HG02885 (cell line): Measurements from ENCODE around the gene AK8.

Experiments
- ATAC-seq: cut with Tn5 transposase; IDR thresholded peaks from one replicate; pipeline ENCODE4 v1.9.1; 2021; ENCODE audit warnings: mild to moderate bottlenecking; ENCODE audit not compliant: unreplicated experiment, poor library complexity

The AK8 gene, protein sequence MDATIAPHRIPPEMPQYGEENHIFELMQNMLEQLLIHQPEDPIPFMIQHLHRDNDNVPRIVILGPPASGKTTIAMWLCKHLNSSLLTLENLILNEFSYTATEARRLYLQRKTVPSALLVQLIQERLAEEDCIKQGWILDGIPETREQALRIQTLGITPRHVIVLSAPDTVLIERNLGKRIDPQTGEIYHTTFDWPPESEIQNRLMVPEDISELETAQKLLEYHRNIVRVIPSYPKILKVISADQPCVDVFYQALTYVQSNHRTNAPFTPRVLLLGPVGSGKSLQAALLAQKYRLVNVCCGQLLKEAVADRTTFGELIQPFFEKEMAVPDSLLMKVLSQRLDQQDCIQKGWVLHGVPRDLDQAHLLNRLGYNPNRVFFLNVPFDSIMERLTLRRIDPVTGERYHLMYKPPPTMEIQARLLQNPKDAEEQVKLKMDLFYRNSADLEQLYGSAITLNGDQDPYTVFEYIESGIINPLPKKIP

DNA sequence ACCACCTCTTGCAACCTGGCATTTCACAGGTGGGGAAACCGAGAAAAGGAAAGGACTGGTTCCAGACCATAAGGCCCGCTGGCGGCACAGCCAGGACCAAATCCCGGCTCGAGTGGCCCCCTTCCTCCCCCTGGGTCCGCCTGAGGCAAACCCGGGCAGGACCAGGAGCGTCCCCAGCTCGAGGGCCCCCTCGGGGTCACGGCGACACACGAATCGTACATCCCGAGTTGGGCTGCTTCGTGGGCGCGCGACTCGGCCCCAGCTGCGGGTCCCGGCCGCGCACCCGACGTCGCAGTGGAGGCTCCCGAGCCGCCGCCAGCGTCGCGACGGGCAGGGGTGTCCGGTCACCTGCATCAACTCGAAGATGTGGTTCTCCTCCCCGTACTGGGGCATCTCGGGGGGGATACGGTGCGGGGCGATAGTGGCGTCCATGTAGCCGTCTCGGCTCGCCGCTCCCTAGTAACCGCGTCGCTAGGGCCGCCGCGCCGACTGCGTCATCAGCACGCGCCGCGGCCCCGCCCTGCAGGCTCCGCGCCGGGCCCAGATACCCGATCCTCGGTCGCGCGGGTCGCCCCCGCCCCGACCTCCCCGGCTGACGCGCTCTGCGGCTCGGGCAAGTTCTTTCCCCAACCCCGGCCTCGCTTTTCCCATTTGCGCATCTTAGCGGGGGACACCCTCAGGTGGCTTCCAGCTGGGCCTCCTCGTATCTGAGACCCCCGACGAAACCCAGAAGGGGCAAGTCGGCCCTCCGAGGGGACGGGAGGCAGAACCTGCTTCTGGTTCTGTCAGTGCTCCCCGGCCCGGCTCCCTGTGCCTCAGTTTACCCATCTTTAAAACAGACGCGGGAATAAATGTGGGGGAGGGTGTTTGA, at the start of gene AK8:
Gene AK8, minus strand, starts transcription at position 461 of the 871 bp plus-strand sequence. Its CDS starts 29 bp downstream, at position 432.
- ATAC-seq: peak; percentile 75

DNA sequence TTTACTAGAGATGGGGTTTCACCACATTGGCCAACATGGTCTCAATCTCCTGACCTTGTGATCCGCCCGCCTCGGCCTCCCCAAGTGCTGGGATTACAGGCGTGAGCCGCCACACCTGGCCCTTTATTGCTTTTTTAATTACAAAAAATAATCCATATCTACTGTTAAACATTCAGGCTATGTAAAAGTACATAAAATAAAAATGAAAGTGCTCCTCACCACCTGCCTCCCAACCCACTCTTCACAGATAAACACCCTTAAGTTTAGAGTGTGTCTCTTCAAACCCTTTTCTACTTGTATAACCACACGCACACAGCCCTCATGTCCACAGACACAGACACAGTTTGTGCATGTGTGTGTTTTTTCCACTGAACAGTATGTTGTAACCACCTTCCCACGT, 49.6 kb upstream of the AK8 start:
- no peak for ATAC-seq

DNA sequence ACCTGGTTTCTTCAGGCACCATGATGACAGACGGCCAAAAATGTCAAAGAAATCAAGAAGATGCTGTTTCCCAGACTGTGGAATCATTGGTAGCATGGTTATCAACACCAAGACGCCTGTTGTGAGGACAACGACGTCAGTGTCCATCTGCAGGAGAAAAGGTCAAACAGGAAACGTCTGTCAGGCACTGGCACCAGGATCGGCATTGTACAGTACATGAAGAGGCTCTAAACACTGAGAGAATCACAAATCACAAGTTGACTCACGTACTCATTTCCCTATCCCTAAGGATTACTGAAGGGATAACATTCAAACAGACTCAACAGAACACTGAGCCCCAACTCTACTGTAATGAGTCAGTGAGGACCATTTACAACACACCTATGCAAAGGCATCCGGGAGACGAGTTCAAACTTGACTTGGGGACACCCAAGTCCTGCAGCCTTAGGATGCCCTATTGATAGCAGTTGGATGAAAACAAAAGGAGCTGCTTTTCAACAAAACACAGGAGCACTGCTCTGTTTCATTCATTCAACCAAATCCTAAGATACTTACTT, 45.3 kb upstream of the AK8 start:
- no peak for ATAC-seq

DNA sequence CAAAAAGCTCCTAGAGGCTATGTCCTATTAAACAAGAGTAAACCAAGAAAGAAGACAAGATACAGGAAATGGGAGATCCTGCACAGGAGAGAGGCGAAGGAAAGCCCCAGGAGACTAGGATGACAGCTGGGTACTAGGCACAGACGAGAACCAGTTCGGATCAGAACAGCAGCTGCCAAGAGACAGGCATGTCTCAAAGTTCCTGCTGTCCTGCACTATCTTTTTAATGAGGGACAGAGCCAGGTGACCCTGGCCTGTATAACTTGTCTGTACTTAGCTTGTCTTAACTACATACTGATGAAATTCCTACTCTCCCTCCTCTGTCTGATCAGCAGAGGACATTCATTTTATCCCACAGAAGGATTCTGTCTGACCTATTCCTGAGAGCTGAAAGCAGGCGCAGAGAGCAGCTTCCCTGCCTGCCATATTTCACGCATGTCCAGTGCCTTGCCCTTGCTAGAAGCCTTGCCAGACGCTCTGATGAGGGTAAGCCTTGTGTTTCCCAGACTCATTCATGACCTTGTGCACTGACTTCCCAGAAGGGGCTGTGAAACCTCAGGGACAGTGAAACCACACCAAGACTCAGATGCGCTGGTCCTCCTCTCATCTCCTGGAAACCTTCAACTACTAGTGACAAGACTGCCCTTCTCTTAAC, 41.7 kb upstream of the AK8 start:
- no peak for ATAC-seq

DNA sequence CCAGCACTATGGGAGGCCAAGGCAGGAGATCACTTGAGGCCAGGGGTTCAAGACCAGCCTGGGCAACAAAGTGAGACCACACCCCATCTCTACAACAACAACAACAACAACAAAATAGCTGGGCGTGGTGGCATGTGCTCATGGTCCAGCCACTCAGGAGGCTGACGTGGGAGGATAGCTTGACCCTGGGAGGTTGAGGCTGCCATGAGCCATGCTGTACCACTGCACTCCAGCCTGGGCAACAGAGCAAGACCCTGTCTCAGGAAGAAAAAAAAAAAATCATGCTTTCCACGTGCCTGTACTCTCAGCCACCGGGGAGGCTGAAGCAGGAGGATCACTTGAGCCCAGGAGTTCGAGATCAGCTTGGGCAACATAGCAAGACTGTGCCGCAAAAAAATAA, 36.8 kb upstream of the AK8 start:
- no peak for ATAC-seq

DNA sequence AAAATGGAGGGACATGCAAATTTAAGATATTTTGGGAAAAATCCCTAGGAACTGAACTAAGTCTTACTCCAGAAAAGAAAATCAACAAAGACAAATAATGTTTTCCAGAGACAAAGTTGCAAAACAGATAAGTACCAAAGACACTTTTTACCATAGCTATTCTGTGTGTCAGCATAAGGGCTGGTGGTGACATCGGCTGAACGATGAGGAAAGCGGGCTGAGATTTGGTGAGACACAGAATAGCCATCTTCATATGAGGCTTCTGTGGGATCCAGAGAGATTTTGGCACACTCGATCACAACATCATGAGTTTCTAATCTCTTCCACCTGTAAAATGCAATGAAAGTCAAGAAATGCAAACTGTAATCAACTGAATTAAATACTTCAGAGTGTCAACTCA, 34.0 kb upstream of the AK8 start:
- no peak for ATAC-seq

DNA sequence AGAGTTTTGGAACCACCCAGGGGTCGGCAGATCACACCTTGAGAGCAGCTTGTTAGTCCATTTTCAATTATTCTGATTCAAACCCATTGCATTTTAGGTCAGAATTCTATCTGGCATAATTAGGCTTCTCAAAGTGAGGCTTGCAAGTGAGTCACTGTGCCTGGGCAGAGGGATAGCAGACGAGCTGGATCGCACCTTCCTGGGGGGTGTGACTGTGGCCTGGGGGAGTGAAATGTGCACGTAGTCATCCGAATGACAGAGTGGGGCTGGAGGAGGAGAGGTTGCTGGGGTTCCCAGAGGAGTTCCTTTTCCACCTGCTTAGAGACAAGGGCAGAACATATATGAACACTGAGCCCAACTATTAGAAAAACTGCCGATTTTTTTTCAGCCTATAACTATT, 32.3 kb upstream of the AK8 start:
- ATAC-seq: no peak

DNA sequence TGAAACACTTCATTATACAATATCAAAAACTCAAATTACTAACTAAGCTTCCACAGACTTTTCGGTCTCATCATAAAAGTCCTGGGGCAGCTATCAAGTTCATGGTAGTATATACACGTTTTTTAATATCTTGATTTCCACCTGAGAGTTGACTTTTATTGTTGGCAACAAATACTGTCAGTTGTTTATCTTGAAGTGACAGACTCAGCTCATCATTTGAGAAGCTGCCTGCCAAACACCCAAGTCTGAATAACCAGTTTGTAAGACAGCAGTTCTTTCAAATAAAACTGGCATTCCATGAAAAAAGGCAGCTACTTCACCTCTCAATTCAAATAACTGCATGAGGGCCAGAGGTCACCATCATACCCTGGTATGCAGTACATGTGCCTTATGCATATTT, 31.2 kb upstream of the AK8 start:
- no peak for ATAC-seq

DNA sequence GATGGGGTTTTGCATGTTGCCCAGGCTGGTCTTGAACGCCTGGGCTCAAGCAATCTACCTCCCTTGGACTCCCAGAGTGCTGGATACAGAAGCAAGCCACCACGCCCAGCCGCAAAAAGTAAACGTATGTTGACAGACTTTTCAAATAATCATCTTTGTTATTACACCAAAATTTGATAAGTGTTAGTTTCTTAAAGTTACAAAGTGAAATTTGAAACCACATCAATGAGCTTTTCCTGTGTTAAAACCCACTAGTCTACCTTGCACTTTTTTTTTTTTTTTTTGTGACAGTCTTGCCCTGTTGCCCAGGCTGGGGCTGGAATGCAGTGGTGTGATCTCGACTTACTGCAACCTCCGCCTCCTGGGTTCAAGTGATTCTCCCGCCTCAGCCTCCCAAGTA, 30.6 kb upstream of the AK8 start:
- ATAC-seq: no peak

DNA sequence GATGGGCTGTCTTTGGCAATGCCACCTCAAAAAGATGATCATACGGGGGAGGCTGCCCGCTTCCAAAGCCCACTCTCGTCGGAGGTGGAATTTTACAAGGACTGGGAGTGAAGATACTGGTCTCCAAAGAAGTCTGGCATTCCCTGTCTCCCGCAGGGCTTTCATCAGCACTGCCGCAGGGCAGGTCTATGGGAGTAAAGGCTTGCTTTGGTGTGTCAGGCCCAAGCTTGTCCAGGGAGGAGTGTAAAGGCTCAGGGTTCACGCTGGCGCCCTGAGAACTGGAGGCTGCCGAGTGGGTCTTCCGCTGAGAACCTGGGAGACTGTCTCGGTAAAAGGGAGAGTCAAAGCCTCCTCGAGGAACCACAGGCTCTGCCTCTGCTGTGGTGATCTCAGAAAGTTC, 27.6 kb upstream of the AK8 start:
- no peak for ATAC-seq

DNA sequence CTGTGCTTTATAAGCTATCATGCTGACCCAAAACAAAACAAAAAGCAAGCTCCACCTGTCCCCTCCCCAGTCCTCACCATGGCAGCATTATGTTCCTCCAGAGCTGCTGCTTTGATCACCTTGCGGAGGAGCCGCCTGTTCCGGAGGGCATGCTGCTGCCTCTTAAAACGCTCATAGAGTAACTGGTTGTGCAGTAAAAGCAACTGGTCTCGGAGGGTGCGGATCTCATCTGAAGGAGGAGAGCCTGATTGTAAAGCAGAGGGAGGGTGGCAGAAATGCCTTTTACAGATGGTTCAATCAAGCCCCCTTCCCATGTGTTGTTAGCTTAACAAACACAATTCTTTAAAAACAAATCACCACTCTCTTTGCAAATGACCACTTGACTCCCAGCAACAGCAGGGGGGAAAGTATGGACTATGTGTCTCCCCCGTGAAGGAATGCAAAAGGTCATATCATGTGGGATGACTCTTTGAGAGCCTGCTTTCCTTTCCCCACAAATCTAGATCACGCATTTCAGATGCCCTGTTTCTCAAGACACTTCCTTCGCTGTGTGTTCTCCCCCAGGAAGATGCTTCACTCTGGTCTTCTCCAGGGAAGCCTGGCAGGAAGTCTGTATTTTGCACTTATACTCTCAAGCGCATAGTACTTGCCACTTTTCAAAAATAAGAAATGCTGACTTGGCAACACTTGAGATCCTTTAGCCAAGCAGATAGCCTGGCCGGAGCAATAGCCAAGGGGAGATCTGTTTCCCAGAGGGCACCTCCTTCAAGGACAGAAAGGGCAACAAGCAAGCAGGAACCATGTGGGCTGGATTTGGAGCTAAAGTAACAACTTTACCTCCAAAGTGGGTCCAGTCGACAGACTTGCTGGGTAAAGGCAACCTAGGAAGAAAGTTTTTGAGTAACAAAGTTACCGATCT, 25.7 kb upstream of the AK8 start:
- ATAC-seq: no peak

DNA sequence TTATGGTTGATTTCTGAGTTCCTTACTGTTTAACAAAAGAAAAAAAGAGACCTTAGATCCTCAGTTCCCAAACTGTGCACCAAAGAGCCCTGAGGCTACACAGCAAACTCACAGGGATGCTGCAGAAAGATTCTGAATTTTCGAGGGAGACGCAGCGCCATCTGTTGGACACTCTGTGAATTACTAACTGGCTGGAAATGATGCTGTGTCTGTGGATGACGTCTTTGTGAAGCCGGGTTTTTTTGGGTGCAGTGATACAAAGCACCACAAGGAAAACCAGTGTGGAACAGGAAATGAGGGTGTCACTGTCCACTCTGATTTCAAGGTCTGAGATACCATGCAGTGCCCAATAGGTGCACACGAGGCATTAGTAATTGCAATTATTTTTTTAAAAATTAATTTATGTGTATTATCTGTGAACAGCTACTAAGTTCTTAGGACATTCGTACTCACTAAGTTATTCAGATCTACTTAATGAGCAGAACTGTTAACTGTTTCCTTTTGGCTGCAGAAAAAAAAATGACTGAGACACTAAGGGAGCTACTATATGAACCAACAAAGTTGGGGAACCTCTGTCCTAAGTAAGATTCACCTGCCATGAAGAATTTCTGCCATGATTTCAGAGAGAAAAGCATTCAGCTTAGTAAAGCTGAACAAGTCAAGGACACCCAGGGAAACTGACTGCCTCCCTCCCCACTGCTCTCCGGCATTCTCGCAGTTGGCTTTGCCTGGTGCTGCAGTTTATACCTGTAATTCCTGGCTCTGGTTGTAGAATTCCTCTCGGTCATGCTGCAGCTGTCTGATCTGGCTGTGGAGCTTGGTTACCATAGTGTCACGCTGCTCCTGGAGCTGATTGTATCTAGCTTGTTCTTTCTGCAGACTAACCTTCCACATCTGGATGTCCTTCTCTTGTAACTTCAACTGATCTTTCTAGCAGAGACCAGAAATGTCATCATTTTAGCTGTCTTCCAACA, 24.1 kb upstream of the AK8 start:
- ATAC-seq: no peak

DNA sequence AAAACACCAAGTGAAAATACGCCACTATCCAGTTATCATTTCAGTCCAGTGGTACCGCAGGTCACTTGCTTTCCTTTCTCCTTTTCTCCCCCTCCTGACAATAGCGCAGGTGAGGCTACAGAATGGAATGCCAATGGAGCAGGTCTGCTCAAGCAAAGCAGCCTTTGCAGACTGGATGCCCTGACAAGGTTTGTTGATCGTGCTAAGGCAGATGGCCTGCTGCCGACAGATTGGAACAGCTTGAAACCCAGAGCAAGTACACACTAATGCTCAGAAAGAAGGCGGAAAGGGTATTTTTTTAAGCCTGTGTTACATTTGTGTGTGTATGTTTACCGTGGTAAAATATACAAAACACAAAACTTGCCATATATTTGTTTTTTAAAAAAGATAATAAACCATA, 20.0 kb upstream of the AK8 start:
- no peak for ATAC-seq

DNA sequence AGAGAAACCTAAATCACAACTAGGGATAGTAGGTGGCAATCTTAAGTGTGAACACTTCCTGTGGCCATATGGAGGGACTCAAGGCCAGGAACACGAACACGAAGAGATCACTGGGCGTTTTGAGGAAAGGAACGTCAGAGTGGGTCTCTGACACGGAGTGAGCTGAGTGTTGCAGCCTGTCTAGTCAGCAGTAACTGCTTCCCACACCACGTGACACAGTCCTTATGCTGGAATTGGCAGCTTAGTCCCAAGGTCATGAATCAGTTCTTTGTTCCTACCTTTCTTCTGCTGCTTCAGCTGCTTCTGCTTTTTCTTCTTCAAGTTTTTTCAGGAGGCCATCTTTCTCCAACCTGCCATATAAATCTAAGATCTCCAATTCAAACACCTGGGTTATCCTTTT, 18.8 kb upstream of the AK8 start:
- ATAC-seq: no peak

DNA sequence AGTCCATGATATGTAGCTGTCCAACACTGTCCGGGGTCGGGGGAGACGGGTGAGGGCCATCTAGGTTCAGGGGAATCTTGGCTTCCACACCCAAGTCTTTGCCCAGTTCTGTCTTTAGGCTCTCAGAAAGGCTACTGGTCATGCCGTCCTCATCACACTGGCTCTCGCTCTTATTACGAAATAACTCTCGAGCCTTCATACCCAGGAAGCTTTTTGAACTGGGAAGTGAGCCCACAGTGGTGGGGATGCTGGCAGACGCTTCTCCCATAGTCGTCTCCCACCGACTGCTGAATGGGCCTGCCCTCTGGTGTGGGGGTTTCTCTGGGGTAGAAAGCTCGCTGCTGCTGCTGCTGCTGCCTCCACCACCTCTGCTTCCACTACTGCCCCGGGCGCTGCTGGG, 18.2 kb upstream of the AK8 start:
- ATAC-seq: no peak

DNA sequence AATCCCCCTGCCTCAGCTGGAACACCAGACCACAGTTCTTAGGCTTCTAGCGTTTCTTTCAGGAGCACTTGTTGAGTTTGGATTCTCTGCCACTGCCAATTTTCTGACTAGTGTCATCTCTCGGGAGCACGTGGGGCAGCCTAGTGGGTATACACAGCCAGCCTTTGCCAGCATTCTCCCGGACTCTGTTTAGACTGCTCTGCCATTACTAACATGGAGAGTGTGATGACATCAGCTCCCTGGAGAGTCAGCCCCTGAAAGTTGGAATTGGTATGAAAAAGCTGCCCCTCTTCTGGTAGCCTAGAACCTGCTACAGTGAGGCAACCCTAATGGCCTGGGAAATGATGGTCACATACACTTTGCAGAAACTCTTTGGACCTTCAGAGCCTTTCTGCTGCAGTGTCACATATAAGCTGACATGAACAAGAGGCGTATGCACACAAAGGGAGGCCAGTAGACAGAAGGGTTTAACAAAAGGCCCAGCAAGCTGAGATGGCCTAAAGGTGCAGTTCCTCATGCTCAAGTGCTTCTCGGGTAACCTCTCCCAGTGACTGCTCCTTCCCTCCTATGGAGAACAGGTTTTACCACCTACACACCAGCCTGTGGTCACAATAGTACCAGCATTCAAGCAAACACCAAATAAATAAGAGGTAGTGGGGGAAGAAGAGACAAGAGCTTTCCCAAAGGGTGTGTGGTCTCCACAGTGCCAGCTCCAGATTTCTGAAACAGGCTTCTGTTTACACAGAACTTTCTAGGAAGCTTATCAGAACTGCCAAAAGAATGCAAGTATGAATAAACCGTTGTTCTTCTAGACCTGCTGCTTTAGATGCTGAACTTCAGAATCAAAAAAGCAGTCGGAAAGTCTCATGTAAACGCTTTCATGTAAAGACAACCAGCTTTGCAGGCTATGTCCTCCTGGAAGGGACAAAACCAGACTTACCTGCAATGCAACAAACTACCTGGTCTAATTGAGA, 17.1 kb upstream of the AK8 start:
- no peak for ATAC-seq

DNA sequence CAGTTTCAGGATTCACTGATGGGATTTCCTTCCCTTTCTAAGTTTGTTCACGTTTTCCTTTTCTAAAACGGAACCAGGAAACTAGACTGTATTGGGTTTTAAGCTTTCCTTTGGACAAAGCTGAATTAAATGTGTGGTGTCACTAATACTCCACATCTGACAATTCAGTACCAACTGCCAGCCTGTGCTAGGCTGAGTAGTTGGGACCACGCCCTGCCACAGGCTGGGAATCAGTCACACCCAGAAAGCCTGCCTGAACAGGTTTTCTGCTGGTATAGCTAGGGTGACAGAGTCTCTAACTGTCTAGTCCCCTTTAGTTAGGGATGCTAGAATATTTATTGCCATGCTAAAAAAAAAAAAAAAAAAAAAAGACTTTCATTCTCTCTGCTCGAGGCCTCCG, 16.3 kb upstream of the AK8 start:
- no peak for ATAC-seq
